Mammary epithelial cell (primary cell): ENCODE results near the gene C19orf81.

ENCODE experiments used
- EZH2 ChIP-seq: IDR thresholded peaks from 2 replicates; pipeline ENCODE4 v1.6.1; 2012; ENCODE audit warnings: low read length, inconsistent platforms, borderline replicate concordance
- TF ChIP-seq, protein P1 (sequence below), 2 donors: IDR thresholded peaks in 1 of 2; conservative IDR thresholded peaks in 1 of 2; 2 replicates each; pipeline ENCODE4 v1.5.1; 2011 to 2012; ENCODE audit warnings: inconsistent platforms in 2 of 2, low read length in 2 of 2, mild to moderate bottlenecking in 2 of 2, control low read depth in 1 of 2, low read depth in 1 of 2; ENCODE audit not compliant: insufficient read depth in 1 of 2; ENCODE audit errors: extremely low read depth in 1 of 2

DNA sequence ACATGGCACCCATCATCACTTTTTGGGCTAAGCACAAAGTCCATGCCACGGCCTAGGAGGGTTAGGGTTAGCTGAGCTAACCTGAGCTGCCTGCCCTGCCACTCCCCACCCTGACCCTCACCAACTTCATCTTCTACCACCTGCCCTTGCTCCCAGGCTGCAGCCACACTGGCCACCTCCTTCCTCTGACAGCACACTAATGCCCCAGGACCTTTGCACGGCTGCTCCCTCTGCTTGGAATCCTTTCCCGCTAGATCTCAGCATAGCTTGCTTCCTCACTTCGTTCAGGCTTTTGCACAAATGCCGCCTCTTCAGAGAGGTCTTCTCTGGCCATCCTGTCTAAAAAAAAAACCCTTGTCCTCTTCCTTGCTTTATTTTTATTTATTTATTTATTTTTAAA is 57.1 kb downstream of the C19orf81 start:
- TF ChIP-seq EZH2, result no peak
- TF ChIP-seq, protein P1, sequence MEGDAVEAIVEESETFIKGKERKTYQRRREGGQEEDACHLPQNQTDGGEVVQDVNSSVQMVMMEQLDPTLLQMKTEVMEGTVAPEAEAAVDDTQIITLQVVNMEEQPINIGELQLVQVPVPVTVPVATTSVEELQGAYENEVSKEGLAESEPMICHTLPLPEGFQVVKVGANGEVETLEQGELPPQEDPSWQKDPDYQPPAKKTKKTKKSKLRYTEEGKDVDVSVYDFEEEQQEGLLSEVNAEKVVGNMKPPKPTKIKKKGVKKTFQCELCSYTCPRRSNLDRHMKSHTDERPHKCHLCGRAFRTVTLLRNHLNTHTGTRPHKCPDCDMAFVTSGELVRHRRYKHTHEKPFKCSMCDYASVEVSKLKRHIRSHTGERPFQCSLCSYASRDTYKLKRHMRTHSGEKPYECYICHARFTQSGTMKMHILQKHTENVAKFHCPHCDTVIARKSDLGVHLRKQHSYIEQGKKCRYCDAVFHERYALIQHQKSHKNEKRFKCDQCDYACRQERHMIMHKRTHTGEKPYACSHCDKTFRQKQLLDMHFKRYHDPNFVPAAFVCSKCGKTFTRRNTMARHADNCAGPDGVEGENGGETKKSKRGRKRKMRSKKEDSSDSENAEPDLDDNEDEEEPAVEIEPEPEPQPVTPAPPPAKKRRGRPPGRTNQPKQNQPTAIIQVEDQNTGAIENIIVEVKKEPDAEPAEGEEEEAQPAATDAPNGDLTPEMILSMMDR (conservative IDR thresholded peaks at IDR 0.05 in 1 of 2, IDR thresholded peaks at IDR 0.05 in 1 of 2; ENCODE audit: extremely low read depth in 1 of 2, insufficient read depth in 1 of 2, low read depth in 1 of 2, low read length in 2 of 2), result no peak
